ENCODE measurements around the gene DHRS9.

DHRS9 gene

GRCh38 chr2:169065864-169066517 is 3.4 kb upstream of the DHRS9 start:
- DNase-seq, result no peak

DNA sequence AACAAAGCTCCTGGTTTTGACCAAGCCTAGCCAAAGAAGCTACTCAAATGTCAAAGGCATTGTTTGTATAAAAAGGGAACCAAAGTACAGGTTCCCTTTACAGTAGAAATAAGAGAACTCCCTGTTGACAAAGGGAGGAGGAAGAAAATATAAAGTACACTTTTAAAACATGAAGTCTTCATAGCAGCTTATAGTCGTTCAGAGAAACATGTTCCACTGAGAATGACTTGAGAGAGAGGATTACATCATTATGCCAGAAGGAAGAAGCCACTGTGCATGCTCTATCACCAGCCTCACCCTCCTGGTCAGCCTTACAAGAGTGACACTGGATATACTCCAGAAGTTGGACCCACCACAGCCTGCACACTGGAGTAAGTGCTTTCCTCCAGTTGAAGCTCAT is 2.5 kb upstream of the DHRS9 start:
- DNase-seq, result no peak

- DNase-seq, result no peak
Measured at GRCh38 chr2:169069833-169070232, 470 bp downstream of the DHRS9 start.

GRCh38 chr2:169071455-169071854 is 2.1 kb downstream of the DHRS9 start:
- DNase-seq, result no peak

DNA sequence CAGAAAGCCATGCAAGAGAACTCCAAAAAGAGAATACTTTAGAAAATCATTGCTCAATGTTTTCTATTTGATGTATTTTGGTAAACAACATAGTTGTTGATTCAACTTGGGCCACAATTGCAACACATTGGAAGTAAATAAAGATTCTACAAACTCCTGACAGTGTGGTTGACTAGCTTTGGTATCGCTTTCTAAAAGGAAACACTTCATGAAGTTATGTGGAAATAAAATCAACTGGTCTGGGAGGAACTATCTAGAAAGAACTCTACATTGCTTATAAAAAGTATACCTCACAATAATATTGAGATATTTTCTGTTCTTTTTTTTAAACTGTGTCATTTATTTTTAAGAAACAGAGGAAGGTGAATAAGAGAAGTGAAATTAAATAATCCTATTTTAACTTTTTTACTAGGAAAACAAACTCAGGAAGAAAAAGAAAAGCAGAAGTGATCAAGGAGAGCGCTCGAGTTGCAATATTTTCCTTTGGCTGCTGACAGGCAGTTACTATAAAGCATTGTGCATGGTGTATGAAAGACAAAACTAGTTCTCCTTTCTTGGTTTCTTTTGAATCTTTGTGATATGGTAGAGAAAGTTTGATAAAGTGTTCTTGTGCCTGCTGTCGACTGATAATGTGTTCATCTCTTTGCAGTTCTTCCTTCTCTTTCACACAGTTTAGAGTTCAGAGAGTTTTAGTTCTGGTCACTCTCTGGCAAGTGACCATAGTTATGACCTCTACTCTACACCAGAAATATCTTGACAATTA is 3.0 kb downstream of the DHRS9 start:
- no peak for DNase-seq

- DNase-seq, result no peak
Measured at GRCh38 chr2:169073211-169073962, 4.0 kb downstream of the DHRS9 start.

DNA sequence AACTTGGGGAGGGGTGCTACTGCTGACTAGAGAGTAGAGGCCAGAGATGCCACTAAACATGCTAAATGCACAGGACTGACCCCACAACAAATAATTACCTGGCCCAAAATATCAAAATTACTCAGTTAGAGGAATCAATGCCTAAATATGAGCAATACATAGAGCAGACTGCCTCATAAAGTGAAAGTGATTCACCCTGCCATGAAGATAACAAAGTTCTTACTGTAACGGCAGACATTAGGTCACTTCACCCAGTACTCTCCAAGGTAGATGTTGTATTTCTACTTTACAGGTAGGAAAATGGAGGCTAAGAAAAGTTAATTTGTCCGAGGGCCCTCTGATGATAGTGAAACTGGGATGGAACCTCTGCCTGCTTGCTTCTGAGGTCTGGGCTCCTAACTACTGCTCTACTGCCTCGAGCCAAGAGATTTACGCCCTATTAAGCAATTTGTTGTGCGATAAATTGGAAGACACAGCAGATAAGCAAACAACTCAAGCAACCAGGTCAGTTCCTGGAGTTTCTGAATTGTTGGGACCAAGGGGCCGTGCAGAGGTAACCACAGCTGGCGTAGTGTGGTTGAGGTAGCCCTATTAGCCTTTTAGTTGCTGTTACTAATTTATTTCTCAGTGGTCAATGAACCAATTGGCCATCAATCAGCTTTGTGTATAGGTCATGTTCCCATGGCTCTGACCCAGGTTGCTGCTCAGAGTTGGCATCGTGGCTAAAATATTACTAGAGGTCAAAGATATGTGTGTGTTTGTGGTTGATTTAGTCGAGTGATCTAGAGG is 4.8 kb downstream of the DHRS9 start:
- no peak for DNase-seq

DNA sequence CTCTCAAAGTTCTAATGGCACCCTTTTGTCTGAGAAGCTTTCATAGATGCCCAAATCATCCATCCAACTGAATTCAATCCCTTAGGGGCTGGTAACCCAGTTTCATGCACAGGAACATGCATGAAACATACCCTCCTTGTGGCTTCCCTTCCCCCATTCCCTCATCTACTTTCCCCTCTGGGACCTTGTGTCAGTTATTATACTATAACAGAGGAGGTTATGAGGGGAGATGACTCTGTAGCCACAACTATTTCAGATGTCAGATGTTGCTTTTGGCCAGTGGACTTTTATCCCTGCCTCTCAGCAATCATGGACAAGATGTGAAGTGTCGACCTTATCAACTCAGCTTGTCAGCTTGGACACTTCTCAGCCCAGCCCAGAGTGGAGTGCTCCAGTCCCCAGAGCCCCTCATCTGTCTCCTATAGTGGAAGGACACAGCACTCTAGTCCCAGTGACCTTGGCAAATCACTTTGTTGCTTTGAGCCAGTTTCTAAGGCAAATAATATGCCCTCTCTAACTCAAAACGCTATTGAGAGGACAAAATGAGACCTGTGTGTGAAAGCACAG is 8.4 kb downstream of the DHRS9 start:
- DNase-seq, result no peak

DNA sequence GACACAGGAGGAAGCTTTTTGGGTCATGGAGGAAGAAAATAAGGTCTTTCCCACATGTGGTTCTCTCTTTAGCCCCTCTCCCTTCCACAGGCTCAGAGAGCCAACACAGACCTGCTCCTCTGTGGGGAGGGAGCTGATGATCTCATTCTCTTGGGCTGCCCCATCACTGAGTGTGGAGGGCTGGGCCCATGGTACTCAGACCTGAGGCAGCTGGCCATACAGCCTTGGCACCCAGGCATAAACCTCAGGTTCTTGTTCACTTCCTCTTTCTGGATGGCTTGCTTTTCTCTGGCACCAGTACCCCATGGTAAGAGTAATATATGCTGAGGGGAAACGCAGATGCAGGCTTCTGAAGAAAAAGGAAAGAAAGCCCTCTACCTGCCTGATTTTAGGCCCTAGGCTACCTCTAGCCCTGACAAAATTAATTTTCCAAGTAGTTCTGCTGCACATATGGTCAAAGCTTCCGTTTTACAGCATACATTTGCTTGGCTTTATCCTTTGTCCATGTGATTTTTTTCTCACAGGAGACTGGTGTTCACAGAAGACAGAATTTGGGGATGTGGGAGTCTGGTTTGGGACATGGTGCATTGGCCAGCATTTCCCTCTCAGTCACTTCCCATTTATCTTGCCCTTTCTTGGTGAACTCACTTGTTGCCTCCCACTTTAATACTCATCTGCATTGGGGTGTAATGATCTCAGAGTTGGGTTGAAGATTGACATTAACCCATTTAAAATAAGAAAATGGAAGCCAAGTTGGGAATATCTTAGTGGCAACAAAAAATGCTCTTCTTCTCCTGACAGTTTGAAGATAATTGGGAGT is 11.1 kb downstream of the DHRS9 start:
- no peak for DNase-seq

DNA sequence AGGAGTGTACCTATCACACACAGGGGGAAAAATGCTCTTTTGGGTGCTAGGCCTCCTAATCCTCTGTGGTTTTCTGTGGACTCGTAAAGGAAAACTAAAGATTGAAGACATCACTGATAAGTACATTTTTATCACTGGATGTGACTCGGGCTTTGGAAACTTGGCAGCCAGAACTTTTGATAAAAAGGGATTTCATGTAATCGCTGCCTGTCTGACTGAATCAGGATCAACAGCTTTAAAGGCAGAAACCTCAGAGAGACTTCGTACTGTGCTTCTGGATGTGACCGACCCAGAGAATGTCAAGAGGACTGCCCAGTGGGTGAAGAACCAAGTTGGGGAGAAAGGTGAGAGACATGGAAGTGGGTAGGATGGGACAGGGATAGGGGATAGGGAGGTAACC is 12.2 kb downstream of the DHRS9 start:
- DNase-seq, result no peak

DNA sequence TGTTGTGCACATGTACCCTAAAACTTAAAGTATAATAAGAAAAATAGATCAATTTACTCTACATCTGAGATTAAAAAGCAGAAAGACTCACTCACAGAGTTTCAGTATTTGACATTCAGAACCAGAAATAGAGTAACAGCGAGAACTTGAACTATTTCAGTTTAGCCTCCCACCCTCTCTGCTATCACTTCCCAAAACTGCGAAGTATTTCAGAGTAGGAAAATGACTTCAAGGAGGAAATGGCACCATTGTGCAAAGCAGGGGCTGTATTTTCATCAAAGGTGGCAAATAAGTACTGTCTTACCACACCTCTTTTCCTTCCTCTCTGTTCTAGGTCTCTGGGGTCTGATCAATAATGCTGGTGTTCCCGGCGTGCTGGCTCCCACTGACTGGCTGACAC is 13.6 kb downstream of the DHRS9 start:
- DNase-seq, result no peak

- DNase-seq, result no peak
Measured at GRCh38 chr2:169086893-169087467, 17.6 kb downstream of the DHRS9 start.

GRCh38 chr2:169087757-169088379 is 18.5 kb downstream of the DHRS9 start:
- DNase-seq, result no peak

DNA sequence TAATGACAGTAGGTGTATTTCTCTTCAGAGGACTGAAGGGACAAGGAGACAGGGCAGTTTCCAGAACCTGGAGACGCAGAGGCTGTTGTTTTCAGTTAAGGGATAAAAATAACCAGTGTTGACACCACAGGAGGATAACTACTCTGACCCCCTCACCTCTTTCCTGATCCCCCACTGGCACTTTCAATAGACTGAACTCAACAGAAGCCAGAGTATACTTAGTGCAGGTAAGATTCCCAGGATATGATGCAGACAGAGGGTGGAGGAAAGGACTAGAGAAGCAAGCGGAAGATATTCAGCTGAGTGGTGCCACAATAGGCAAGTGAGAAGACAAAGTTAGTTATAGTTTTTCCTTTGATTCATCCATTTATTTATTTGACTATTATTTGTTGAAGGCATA is 19.8 kb downstream of the DHRS9 start:
- no peak for DNase-seq

GRCh38 chr2:169090133-169090820 is 20.9 kb downstream of the DHRS9 start:
- DNase-seq, result no peak

GRCh38 chr2:169091256-169091655 is 21.9 kb downstream of the DHRS9 start:
- no peak for DNase-seq

GRCh38 chr2:169091761-169092519 is 22.6 kb downstream of the DHRS9 start:
- DNase-seq, result no peak

DNA sequence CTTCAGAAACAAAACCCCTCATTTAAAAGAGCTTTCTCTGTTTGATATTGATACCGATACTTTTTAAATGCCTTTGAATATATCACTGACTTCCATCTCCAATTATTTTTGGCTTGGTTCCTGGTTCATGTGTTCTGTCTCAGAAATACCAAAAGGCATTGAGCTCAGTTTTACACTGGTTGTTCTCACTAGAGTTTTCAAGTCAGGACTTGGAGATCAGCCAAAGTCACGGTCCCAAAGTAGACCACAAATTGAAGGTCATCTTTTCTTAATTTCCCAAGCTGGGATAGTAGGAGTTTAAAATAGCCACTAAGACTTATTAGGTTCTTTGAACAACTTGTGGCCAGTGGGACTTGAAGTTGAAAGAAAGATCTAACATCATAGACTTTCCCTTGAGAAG is 24.2 kb downstream of the DHRS9 start:
- DNase-seq, result no peak

DNA sequence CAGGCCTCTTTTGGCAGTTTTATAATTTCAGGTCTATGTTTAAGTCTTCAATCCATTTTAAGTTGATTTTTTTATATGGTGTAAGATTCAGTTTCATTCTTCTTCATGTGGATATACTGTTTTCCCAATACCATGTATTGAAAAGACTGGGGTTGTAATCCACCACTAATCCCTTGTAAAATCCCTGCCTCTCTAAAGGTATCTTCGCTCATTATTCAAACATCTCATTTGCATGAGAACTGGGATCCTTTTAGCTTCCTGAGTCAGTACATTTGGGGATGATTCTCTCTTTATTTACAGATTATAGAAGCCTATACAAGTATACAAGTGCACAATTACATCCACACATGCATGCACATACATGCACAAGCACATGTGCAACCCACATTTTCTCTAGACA is 25.3 kb downstream of the DHRS9 start:
- no peak for DNase-seq

Data from effector CD8-positive, alpha-beta T cell (primary cell).